NCI-H2171 (cell line): ENCODE measurements around the gene C6orf141.

Experiments used
- DNase-seq: peaks from one replicate; lab custom pipeline; 2025; lab: John Stamatoyannopoulos, UW

Gene C6orf141

GRCh38 chr6:49550492-49551077 lies at the start of gene C6orf141:
TSS of gene C6orf141 (plus strand) at chr6:49550668. CDS start at chr6:49550793, 125 bp downstream.
- no peak for DNase-seq

- no peak for DNase-seq
Measured at GRCh38 chr6:49504666-49505065, 45.8 kb upstream of the C6orf141 start.

DNA sequence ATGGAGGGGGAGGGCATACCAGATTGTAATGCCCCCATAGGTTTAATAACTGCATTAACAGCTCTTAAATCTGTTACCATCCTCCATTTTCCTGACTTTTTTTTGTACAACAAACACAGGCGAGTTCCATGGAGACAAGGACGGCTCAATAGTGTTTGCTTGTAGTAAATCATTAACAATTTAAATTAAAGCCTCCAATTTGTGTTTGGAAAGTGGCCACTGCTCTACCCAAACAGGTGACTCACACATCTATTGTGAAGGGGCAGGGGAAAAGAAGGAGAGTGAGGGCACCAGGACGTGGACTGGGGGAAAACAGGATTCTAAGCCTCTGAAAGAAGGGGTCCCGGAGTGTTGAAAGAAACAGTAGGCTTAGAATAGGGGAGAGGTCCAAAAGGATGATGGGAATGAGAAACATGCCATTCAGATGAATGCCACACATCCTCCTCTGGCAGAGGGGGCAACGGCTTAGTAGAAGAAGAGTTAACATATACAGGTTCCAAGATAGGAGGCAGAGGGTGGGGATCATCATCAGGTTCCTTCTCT lies 43.8 kb upstream of the C6orf141 start:
- DNase-seq, result no peak

GRCh38 chr6:49509342-49509741 lies 41.1 kb upstream of the C6orf141 start:
- no peak for DNase-seq

- DNase-seq, result no peak
Measured at GRCh38 chr6:49513153-49513989, 37.1 kb upstream of the C6orf141 start.

GRCh38 chr6:49514571-49515484 lies 35.6 kb upstream of the C6orf141 start:
- DNase-seq, result no peak

DNA sequence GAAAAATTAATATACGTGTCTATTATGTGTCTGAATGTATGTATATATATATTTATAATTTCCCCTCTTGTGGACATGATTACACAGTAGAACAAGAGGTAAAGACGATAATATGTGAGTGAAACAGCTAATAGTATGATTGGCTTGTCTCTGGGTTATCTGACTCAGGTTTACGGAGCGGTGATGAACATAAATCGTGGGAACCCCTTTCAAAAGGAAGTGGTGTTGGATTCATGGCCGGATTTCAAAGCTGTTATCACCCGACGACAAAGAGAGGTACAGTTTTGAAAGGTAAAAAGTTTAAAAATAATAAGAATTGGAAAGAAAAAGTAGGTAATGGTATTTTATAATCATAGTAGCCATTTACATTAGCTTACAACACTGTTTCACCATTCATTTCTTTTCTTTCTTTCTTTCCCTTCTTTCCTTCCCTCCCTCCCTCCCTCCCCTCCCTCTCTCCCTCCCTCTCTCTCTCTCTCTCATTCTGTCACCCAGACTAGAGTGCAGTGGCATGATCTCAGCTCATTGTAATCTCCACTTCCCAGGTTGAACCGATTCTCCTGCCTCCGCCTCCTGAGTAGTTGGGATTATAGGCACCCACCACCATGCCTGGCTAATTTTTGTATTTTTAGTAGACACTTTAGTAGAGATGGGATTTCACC lies 34.9 kb upstream of the C6orf141 start:
- DNase-seq, result no peak

GRCh38 chr6:49516147-49516505 lies 34.3 kb upstream of the C6orf141 start:
- no peak for DNase-seq

DNA sequence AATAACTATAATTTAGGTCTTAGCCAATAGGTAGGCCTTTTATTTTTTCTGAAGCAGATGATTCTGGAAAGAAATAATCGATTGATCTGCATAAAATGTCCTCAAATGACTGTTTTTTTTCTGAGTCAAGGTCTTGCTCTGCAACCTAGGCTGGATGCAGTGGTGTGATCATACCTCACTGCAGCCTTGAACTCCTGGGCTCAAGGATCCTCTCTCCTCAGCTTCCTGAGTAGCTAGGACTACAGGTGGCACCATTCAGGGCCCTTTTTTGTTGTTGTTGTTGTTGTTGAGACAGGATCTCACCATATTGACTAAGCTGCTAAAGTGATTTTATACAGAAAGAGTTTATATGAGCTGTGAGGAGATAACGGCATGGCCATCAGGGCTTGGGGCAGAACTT lies 32.5 kb upstream of the C6orf141 start:
- DNase-seq, result no peak

GRCh38 chr6:49519660-49520059 lies 30.8 kb upstream of the C6orf141 start:
- DNase-seq, result no peak

DNA sequence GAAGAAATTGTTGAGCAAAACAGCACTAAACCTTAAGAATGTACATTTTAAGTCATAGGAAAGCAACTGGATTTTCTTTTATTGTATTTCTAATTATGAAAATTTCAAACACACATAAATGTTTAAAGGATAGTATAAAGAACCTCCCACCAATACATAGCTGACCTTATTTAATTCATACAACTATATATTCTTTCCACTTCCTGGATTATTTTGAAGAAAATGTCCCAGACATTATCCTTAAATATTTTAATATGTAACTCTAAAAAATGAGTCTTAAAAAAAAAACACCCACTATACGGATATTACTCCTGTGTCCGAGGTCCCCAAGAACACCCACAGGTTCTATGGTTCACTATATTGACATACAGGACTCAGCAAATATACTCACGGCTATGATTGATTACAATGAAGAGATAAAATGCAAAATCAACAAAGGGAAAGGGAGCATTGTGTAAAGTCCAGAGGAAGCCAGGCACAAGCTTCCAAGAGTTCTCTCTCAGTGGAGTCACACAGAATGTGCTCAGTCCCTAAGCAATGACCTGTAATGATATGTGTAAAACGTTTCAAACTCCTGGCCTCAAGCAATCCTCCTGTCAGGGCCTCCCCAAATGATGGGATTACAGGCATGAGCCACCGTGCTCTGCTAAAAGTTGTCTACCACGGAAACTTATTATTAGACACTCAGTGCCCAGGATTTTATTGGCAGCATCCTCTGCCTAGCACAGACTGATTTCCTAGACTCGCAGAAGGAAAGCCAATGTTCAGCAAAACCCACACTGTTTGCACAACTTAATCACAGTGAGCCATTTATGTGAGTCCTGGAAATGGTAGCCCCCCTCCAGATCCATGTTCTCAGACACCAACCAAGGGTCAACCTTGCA lies 27.5 kb upstream of the C6orf141 start:
- no peak for DNase-seq

- no peak for DNase-seq
Measured at GRCh38 chr6:49523901-49524300, 26.6 kb upstream of the C6orf141 start.

GRCh38 chr6:49524541-49524940 lies 25.9 kb upstream of the C6orf141 start:
- no peak for DNase-seq

GRCh38 chr6:49526598-49526997 lies 23.9 kb upstream of the C6orf141 start:
- no peak for DNase-seq

GRCh38 chr6:49527320-49527719 lies 23.1 kb upstream of the C6orf141 start:
- no peak for DNase-seq

DNA sequence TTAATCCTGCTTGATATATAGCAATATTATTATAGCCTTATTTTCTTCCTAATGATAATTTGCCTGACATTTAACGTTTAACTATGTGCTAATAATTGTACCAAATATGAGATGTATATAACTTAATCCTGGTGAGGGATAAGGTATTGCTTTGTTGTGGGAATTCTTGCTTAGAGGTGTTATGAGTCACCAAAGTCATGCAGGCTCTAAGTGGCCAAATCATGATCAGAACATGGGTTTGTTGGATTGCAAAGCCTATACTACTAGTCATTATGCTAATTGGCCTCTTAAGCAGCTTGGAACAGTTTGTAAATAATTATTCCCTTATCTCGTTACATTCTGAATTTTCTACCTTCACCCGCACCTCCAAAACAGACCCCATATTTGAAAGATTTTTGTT lies 21.9 kb upstream of the C6orf141 start:
- no peak for DNase-seq

- no peak for DNase-seq
Measured at GRCh38 chr6:49530141-49530776, 20.2 kb upstream of the C6orf141 start.

DNA sequence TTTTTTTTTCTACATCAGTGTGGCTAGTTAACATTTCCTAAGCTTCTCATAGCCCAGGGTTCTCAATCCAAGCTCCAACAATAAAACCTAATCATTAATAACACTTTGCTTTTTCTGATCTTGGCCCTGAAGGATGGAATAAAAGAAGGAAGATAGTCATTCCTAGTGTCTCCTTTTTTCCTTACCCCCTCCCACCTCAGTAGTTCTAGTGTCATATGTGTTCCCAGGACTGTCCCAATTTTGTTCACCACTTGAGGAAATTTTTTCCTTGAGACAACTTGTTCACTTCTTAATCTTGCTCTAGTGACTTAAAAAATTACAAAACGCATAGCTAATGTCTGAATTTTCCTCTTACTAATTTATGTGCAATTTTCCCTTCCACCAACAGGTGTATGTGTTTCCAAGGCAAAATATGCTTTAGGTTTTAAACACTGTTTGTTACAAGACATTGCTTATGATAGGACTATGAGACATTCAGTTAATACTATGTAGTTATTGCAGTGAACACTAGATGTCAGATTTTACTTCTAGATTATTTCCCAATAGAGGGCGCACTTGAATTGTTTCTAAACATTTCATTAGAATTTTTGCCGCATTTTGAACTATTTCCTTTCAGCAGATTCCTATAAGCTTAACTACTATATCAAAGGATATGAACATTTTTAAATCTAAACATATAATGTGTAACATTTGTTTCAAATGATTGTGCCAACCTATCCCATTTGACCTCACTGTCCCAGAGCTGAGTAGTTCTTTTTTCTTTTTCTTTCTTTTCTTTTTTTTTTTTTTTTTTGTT lies 18.5 kb upstream of the C6orf141 start:
- peak; percentile 57 for DNase-seq

- no peak for DNase-seq
Measured at GRCh38 chr6:49535795-49536194, 14.7 kb upstream of the C6orf141 start.
